HEK293T (cell line): ENCODE results near the gene OR4D6.

Experiments
- CTCF ChIA-PET: fragments of 350-600 bp; formaldehyde crosslinking; extraction: SDS; loops from one replicate; lab custom pipeline; 2021; ENCODE audit warnings: antibody characterized with exemption, inconsistent platforms; lab: Yijun Ruan, JAX
- POLR2A ChIA-PET: fragments of 350-600 bp; formaldehyde crosslinking; extraction: SDS; loops from one replicate; lab custom pipeline; 2020; ENCODE audit warnings: antibody characterized with exemption, inconsistent platforms; lab: Yijun Ruan, JAX
- DNase-seq: peaks from one replicate; pipeline ENCODE4 v3.0.0; 2012; ENCODE audit warnings: mixed read lengths; ENCODE audit errors: extremely low spot score
- ARNT ChIP-seq: fragments of 450-650 bp; IDR thresholded peaks from 2 replicates; pipeline ENCODE4 v1.6.1; 2017; ENCODE audit warnings: mild to moderate bottlenecking
- BHLHE40 ChIP-seq: fragments of 450-650 bp; IDR thresholded peaks from 2 replicates; pipeline ENCODE4 v1.6.1; 2016; ENCODE audit warnings: mild to moderate bottlenecking, moderate library complexity, borderline replicate concordance
- CTBP1 ChIP-seq: fragments of 450-650 bp; IDR thresholded peaks from 2 replicates; pipeline ENCODE4 v1.6.1; 2016; ENCODE audit warnings: borderline replicate concordance
- ELF4 ChIP-seq: fragments of 450-650 bp; IDR thresholded peaks from 2 replicates; pipeline ENCODE4 v1.6.1; 2017; ENCODE audit warnings: antibody characterized with exemption
- FOXA1 ChIP-seq: fragments of 450-650 bp; IDR thresholded peaks from 2 replicates; pipeline ENCODE4 v1.6.1; 2016; ENCODE audit warnings: mild to moderate bottlenecking
- FOXK2 ChIP-seq: fragments of 450-650 bp; IDR thresholded peaks from 2 replicates; pipeline ENCODE4 v1.6.1; 2016; ENCODE audit warnings: mild to moderate bottlenecking
- FOXM1 ChIP-seq: fragments of 450-650 bp; IDR thresholded peaks from 2 replicates; pipeline ENCODE4 v1.6.1; 2017; ENCODE audit warnings: mild to moderate bottlenecking, borderline replicate concordance
- HDGF ChIP-seq: fragments of 450-650 bp; IDR thresholded peaks from 2 replicates; pipeline ENCODE4 v1.6.1; 2017; ENCODE audit warnings: antibody characterized with exemption, borderline replicate concordance
- L3MBTL2 ChIP-seq: fragments of 450-650 bp; conservative IDR thresholded peaks from 2 replicates; pipeline ENCODE4 v1.6.1; 2016; ENCODE audit warnings: mild to moderate bottlenecking
- LEF1 ChIP-seq: fragments of 450-650 bp; IDR thresholded peaks from 2 replicates; pipeline ENCODE4 v1.6.1; 2017; ENCODE audit warnings: mild to moderate bottlenecking, borderline replicate concordance
- NFRKB ChIP-seq: fragments of 450-650 bp; IDR thresholded peaks from 2 replicates; pipeline ENCODE4 v1.6.1; 2016; ENCODE audit warnings: mild to moderate bottlenecking, moderate library complexity
- PKNOX1 ChIP-seq: fragments of 450-650 bp; IDR thresholded peaks from 2 replicates; pipeline ENCODE4 v1.6.1; 2016
- SP1 ChIP-seq: fragments of 450-650 bp; IDR thresholded peaks from 2 replicates; pipeline ENCODE4 v1.6.1; 2017
- SUZ12 ChIP-seq: fragments of 450-650 bp; IDR thresholded peaks from 2 replicates; pipeline ENCODE4 v1.6.1; 2016; ENCODE audit warnings: mild to moderate bottlenecking
- TARDBP ChIP-seq: fragments of 450-650 bp; IDR thresholded peaks from 2 replicates; pipeline ENCODE4 v1.6.1; 2016
- ZNF384 ChIP-seq: fragments of 450-650 bp; IDR thresholded peaks from 2 replicates; pipeline ENCODE4 v1.6.1; 2016

The OR4D6 gene

GRCh38 chr11:59456661-59457060 is at the start of gene OR4D6:
Gene OR4D6 (plus strand): TSS chr11:59456961. CDS start chr11:59456961, 0 bp downstream.
- ChIA-PET POLR2A (no interaction called here), CTCF (no interaction called here)
- TF ChIP-seq LEF1 (no peak), PKNOX1 (no peak), SUZ12 (no peak), NFRKB (no peak), FOXK2 (no peak), CTBP1 (no peak), FOXM1 (no peak)
- no peak for DNase-seq

GRCh38 chr11:59413646-59414045 is 43.1 kb upstream of the OR4D6 start:
- ChIA-PET POLR2A (no interaction called here), CTCF (no interaction called here)
- TF ChIP-seq L3MBTL2 (no peak), FOXA1 (no peak), CTBP1 (no peak), ZNF384 (no peak), LEF1 (no peak), BHLHE40 (no peak), NFRKB (no peak), FOXM1 (no peak), PKNOX1 (no peak), SUZ12 (no peak)
- DNase-seq: no peak

GRCh38 chr11:59415111-59415510 is 41.6 kb upstream of the OR4D6 start:
- TF ChIP-seq PKNOX1 (no peak), SUZ12 (no peak), FOXK2 (no peak), ARNT (no peak), CTBP1 (no peak), FOXA1 (no peak), SP1 (no peak), FOXM1 (no peak), BHLHE40 (no peak), TARDBP (no peak), NFRKB (no peak)
- CTCF ChIA-PET: no interaction called here
- DNase-seq: no peak
- POLR2A ChIA-PET: no interaction called here

GRCh38 chr11:59416613-59417012 is 40.1 kb upstream of the OR4D6 start:
- CTCF ChIA-PET: interaction anchor here (0.5 kb wide), 1 partner anchor 654 kb away, joined by 3 read pairs; no protein-coding TSS in a partner anchor
- POLR2A ChIA-PET: no interaction called here
- TF ChIP-seq LEF1 (no peak), FOXA1 (no peak), HDGF (no peak), ARNT (no peak), PKNOX1 (no peak), CTBP1 (no peak), SP1 (no peak), ZNF384 (no peak)
- no peak for DNase-seq

- ChIA-PET POLR2A (no interaction called here), CTCF (no interaction called here)
- TF ChIP-seq ELF4: no peak
- no peak for TF ChIP-seq ARNT
- TF ChIP-seq CTBP1: no peak
- TF ChIP-seq FOXM1: no peak
- no peak for TF ChIP-seq SP1
- no peak for TF ChIP-seq TARDBP
- no peak for TF ChIP-seq PKNOX1
- TF ChIP-seq FOXA1: no peak
- TF ChIP-seq HDGF: no peak
- TF ChIP-seq FOXK2: no peak
- TF ChIP-seq SUZ12: no peak
- no peak for TF ChIP-seq ZNF384
- TF ChIP-seq BHLHE40: no peak
- no peak for DNase-seq
Measured at GRCh38 chr11:59417023-59417422, 39.7 kb upstream of the OR4D6 start.
